Measurements from ENCODE around the gene C5orf15. TPM values are rescaled to one million over a fixed set of nuclear protein-coding genes. Genes with fewer than 3 reads are reported as not detected.

C5orf15 gene
- total and polyA plus RNA-seq, 2 experiments from 2014 or later = 37.7 to 61.4 TPM

GRCh38 chr5:134000696-134001453 is 32.5 kb upstream of the C5orf15 start:
- no peaks in the 10 kb centered on the region for H3K27me3 ChIP-seq (ENCODE audit: insufficient read depth)
- 0 out of 2 replicates have a peak overlapping the region, but pooled peaks have one; percentile 26 for H3K4me2 ChIP-seq
- H4K20me1 ChIP-seq (replicated peaks; ENCODE audit: insufficient read depth) = peaks cover 65% of the 10 kb centered on the region
- no peak for ATAC-seq
- TF ChIP-seq STAT1 (IDR thresholded peaks at IDR 0.05; ENCODE audit: unreplicated experiment) (no peak), REST (IDR thresholded peaks at IDR 0.05; ENCODE audit: unreplicated experiment) (no peak), EZH2 (IDR thresholded peaks at IDR 0.05; ENCODE audit: low read depth, unreplicated experiment) (no peak), POLR2AphosphoS5 (IDR thresholded peaks at IDR 0.05; ENCODE audit: low read depth) (no peak)
- H3K4me1 Mint-ChIP-seq = peaks cover 49% of the 10 kb centered on the region
- peak overlapping the region; percentile 38; the same call in 1 of the 3 replicates for H3K4me3 Mint-ChIP-seq
- peaks cover 31% of the 10 kb centered on the region for H3K4me1 ChIP-seq (ENCODE audit: insufficient read depth)
- DNase-seq (ENCODE audit: low spot score) = no peak
- H3K36me3 Mint-ChIP-seq (ENCODE audit: low read depth) = peaks cover 17% of the 10 kb centered on the region
- peaks cover 5% of the 10 kb centered on the region; the same call in 1 of the 2 replicates for H3K36me3 ChIP-seq (ENCODE audit: insufficient read depth)
- no peaks in the 10 kb centered on the region for H3K9me2 ChIP-seq (ENCODE audit: insufficient read depth)
- peak overlapping the region; percentile 45; the same call in 1 of the 2 replicates for H3K27ac Mint-ChIP-seq
- H3K27me3 Mint-ChIP-seq (ENCODE audit: insufficient read depth, low read depth, poor library complexity) = peaks cover 13% of the 10 kb centered on the region
- H2AFZ ChIP-seq = no peak overlapping the region
- H3K27ac ChIP-seq (ENCODE audit: low read depth) = no peak overlapping the region
- H3K4me3 ChIP-seq = no peak overlapping the region
- peaks cover 12% of the 10 kb centered on the region; the same call in 1 of the 2 replicates for H3F3A ChIP-seq (replicated peaks; ENCODE audit: low read depth)
- peaks cover 84% of the 10 kb centered on the region for H3K79me2 ChIP-seq (replicated peaks; ENCODE audit: insufficient read depth)
- no peaks in the 10 kb centered on the region for H3K9me3 Mint-ChIP-seq

GRCh38 chr5:134000091-134000511 is 31.7 kb upstream of the C5orf15 start:
- Histone ChIP-seq H3F3A (replicated peaks; ENCODE audit: low read depth) (0 out of 2 replicates have a peak, but pooled peaks cover 6% of the 10 kb centered on the region), H3K27me3 (ENCODE audit: insufficient read depth) (no peaks in the 10 kb centered on the region), H2AFZ (no peak overlapping the region), H3K4me2 (no peak overlapping the region), H4K20me1 (replicated peaks; ENCODE audit: insufficient read depth) (peaks cover 73% of the 10 kb centered on the region), H3K4me1 (ENCODE audit: insufficient read depth) (peaks cover 36% of the 10 kb centered on the region), H3K79me2 (replicated peaks; ENCODE audit: insufficient read depth) (peaks cover 92% of the 10 kb centered on the region), H3K9me2 (ENCODE audit: insufficient read depth) (no peaks in the 10 kb centered on the region), H3K4me3 (no peak overlapping the region), H3K27ac (ENCODE audit: low read depth) (no peak overlapping the region), H3K36me3 (ENCODE audit: insufficient read depth) (peaks cover 5% of the 10 kb centered on the region; the same call in 1 of the 2 replicates)
- peaks cover 17% of the 10 kb centered on the region for H3K36me3 Mint-ChIP-seq (ENCODE audit: low read depth)
- H3K9me3 Mint-ChIP-seq = no peaks in the 10 kb centered on the region
- DNase-seq (ENCODE audit: low spot score) (no peak), ATAC-seq (no peak)
- H3K4me1 Mint-ChIP-seq = peaks cover 53% of the 10 kb centered on the region
- H3K27me3 Mint-ChIP-seq (ENCODE audit: insufficient read depth, low read depth, poor library complexity) = peaks cover 13% of the 10 kb centered on the region
- no peak overlapping the region for H3K4me3 Mint-ChIP-seq
- peak overlapping the region; percentile 44; the same call in 1 of the 2 replicates for H3K27ac Mint-ChIP-seq
- no peak for TF ChIP-seq REST (IDR thresholded peaks at IDR 0.05; ENCODE audit: unreplicated experiment)
- TF ChIP-seq ETS1 (IDR thresholded peaks at IDR 0.05) = no peak
- TF ChIP-seq NANOG (IDR thresholded peaks at IDR 0.05; ENCODE audit: borderline replicate concordance) = no peak
- no peak for TF ChIP-seq ZNF114 (CRISPR knock-in tag; IDR thresholded peaks at IDR 0.05)
- TF ChIP-seq JUNB (IDR thresholded peaks at IDR 0.05; ENCODE audit: unreplicated experiment) = no peak
- TF ChIP-seq POLR2AphosphoS5 (IDR thresholded peaks at IDR 0.05; ENCODE audit: low read depth) = no peak
- no peak for TF ChIP-seq EZH2phosphoT487 (IDR thresholded peaks at IDR 0.05; ENCODE audit: unreplicated experiment)
- no peak for TF ChIP-seq EZH2 (IDR thresholded peaks at IDR 0.05; ENCODE audit: low read depth, unreplicated experiment)
- TF ChIP-seq CREB1 (CRISPR knock-in tag; IDR thresholded peaks at IDR 0.05; ENCODE audit: low read depth) = no peak
- no peak for TF ChIP-seq ZNF331 (CRISPR knock-in tag; IDR thresholded peaks at IDR 0.05; ENCODE audit: low read depth)
- no peak for TF ChIP-seq STAT1 (IDR thresholded peaks at IDR 0.05; ENCODE audit: unreplicated experiment)
